DMS79 treated with DMSO at 0.1 percent for 48 hours (cell line): ENCODE results near the gene KIFBP.

Experiments used
- DNase-seq: peaks from one replicate; lab custom pipeline; 2025; lab: John Stamatoyannopoulos, UW

KIFBP gene

DNA sequence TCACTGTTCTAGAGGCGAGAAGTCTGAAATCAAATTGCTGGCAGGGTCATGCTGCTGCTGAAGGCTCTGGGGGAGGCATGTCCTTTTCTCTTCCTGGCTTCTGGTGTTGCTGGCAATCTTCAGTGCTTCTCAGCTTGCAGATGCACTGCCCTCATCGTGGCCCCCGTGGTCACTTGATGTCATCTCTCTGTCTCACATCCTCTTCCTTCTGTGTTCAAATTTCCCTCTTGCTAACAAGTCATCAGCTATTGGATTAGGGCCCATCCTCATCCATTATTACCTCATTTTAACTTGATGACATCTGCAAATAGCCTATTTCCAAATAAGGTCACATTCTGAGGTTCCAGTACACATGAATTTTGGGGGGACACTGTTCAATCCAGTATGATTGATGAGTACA lies 62.7 kb downstream of the KIFBP start:
- no peak for DNase-seq

DNA sequence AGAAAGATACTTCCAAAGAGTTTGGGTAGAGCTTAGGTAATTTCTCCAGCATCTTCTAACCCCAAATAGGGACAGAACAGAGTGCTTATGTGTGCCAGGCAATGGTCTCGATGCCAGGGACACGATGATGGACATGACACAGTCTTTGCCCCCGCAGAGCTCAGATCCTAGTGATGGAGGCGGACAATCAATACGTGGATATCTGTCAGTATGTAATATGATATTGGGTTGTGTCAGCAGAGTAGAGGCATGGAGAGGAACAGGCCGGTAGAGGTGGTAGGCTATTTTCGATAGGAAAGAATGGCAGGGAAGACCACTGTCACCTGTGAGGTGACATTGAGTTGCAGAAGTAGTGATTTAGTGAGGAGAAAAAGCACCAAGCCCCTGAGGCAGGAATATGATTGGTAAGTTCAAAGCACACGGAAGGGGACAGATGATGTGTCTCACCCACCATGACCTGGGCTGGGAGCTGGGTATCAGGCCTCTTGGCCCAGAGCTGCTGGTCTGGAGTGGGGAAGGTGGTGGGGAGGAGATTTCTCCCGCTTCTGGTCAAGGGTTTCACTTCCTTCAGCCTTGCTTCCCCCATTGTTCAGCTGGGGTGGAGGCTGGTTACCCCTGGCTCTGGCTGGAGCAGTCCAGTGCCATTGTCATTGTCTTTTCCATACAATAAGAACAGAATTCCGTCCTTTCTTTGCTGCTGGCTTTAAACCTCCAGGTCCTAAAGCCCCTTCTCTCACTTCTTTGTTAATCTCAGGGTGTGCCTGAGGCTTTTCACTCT lies 63.3 kb downstream of the KIFBP start:
- DNase-seq: no peak

DNA sequence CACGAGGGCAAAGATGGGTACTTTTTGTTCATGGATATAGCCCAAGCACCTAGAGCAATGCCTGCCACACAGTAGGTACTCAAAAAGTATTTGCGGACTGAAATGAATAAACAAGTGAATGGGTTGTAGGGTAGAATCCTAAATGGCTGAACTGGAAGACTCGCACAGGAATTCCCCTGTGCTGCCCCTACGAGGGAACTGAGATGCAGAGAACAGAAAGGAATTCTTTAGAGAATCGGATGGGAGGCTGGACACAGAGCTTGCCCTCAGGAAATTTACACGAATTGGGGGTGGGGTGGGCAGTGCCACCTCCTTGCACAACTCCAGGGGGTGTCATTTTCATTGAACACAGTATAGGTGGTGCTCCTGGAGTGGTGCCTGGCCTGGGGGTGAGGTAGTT lies 64.1 kb downstream of the KIFBP start:
- DNase-seq: no peak

DNA sequence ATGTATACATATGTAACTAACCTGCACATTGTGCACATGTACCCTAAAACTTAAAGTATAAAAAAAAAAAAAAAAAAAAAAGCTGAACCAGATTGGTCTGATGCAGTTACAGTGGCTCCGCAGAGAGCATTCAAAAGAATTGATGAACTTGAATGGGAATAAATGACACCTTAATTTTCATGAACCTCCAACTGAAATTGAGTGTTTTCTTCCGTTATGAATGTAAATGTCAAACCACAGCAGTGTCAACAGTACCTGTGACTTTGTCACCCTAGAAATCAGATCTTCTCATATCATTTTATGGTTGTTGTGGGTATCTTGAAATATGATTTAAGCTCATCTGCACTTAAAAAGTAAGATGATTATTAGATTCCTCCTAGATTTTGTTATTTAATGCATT lies 66.6 kb downstream of the KIFBP start:
- DNase-seq: no peak

DNA sequence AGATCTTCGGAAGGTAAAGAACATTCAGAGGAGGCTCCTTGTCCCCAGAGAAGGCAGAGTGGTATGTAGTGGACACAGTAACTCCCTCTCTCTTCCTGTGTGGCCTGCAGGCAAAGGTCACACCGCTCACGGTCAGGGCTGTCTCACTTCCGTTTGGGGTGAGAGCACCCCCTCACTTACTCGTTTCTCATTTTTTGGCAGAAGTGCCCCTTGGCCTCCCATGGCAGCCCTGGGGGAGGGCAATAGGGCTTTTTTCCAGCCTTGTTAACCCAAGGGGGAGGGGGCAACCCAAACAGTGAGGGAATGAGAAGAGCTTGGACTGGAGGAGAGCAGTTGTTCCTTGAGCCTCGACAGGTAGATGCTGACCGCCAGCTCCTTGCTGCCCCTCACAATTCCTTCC lies 67.5 kb downstream of the KIFBP start:
- DNase-seq: no peak

DNA sequence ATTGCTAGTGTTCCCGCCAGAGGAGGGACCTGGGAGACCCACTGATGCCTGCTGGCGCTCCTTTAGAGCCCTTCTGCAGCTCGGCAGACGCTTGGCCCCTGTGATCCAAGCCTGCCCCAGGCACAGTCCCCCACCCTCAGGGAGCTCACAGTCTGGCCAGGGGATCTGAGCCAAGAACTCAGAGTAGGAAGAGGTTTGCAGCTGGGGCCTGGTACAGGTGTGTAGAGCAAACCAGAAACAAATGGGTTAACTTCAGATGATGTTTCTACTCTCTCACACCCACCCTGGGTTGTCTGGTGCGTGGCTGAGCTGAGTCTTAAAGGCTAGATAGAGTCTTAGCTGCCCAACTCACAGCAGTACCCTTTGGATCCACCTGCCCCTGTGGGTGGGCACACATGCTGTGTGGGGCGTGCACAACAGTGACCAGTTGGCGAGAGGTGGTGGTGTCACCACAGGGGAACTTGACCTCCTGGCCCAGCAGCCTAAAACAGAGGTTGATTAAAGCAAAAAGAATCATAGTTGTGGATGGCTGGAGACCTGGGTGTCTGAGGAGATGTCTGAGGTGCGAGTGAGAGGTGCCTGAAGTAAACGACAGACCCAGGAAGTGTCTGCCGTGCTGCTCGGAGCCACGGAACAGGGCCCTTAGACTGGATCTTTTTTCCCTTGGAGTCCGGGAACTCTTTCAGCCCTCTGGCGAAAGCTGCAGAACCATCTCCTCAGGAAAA lies 68.1 kb downstream of the KIFBP start:
- DNase-seq: no peak

DNA sequence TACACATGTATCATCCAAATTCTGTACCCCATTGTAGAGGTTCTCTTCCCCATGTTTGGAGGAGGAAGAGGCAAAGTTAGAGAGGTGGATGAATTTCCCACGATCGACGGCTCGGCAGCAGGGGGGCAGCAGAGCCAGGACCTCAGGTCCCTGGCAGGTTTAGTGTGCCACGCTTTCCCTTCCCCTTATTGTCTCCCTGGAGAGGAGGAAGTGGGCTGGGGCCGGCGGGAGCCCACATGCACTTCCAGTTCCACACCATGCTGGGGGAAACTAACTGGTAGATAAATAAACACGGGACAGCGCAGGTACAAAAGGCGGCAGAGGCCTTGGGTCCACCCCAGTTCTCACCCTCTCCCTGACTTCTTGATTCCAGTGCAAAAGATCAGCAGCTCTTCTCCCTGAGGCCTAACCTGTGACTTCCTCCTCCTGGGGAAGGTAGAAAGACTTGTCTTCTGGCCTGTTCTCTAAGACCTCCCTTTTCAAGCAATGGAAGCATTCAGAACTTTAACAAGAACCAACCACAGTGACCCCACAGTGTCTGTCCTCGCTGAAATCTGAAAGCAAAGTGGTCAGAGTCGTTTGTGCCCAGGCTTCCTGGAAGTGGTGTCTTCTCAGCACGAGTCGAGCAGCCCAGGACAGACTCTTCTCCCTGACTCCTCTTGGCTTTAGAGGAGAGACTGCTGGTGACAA lies 68.8 kb downstream of the KIFBP start:
- DNase-seq: no peak

DNA sequence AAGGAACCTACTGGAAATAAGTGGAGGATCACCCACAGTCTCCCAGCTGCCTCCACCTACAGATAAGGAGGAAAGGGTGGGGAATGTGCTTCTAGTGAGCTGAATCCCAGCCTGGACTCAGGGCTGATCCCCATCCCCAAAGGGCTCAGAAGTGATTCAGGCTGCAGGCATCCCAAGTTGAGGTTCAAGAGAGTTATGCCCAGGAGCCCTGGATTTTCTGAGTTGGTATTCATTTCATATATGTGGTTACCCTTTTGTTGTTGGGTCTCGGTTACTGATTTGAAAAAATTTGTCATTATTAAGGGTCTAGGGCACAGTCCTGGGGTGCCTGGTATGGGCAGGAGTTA lies 69.3 kb downstream of the KIFBP start:
- no peak for DNase-seq

DNA sequence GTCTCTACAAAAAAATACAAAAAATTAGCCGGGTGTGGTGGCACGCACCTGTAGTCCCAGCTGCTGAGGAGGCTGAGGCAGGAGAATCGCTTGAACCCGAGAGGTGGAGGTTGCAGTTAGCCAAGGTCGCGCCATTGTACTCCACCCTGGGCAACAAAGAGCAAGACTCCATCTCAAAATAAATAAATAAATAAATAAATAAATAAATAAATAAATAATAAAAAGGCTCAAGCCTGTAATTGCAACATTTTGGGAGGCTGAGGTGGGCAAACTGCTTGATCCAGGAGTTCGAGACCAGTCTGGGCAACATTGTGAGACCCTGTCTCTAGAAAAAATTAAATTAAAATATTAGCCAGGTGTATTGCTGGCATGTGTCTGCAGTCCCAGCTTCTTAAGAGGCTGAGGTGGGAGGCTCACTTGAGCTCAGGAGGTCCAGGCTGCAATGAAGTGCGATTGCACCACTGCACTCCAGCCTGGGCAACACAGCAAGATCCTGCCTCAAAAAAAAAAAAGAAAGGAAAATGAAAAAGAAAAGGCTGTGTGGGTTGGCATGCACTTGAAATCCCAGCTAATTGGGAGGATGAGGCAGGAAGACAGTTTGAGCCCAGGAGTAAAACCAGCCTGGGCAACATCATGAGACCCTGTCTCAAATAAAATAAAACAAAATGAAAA lies 71.7 kb downstream of the KIFBP start:
- no peak for DNase-seq

DNA sequence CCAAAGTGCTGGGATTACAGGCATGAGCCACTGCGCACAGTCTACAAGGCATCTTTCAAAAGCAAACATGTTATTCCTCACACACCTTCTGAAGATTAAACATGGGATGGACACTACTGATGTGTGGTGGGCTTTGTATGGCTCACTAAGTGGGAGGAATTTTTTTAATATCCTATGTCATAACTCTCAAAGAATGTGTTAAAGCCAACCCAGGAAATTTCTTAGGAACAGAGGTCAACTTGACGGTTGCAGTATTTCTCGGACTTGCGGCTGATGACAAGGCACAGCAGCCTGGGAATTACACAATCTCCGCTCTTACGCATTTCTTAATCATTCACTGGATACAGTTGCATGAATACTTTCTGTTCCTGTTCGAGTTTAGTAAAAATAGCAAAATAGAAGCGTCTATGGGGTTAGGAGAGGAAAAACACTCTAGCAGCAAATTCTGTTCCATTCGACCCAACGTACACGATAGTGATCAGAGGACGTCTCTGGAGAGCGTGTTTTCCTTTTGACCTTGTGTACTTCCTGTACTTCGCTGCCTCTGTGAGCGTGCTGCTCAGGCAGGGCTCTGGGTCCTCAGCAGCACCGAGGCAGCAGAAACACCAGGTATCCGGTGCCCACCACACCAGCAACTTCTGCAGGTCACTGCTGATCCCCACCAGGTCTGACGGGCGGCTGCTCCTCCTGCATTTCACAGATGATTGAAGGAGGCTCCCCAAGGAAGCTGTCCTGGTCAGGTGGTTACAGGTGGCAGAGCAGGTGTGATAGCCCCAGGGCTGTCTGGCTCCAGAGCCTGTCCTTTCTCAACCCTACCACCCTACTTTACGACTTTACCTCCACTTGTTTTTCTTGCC lies 72.9 kb downstream of the KIFBP start:
- peak; percentile 15 for DNase-seq

DNA sequence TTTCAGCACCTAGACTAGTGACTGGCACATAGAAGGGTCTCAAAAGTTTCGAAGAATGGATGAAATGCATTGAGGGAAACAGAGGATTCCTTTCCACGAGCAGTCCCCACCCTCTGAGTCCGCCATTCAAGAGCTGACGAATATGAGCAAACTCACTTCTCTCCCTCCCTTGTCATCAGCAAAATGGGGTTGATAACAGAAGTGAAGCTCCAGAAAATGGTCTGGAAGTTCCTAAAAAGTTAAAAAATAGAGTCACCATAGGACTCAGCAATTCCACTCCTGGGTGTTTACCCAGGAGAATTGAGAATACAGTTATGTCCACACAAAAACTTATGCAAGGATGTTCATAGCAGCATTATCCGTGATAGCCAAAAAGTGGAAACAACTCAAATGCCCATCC lies 74.3 kb downstream of the KIFBP start:
- no peak for DNase-seq

DNA sequence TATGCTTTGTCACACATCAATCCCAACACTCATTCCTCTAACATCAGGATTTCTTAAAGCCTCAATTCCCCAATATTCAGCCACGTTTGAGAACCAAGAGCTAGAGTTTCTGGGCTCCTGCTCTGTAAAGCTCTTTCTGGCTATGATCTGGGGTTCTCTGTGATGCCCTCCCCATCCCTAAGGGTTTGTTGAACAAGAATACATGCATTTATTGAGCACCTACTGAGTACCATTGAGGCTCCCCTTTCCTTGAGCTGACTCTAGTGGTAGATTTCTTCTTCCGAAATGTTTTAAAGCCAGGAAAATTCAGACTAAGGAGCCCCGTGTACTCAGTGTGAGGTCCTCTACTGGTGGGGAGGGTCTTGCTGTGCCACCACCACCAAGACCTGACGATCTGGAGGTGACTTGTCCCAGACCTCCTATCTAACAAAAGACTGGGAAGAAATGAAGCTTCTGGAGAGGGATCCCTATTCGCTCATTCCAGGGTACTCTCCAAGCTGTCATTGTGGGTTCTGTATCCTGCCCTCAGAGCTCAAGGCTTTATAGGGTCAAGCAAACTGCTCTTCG lies 76.2 kb downstream of the KIFBP start:
- no peak for DNase-seq

DNA sequence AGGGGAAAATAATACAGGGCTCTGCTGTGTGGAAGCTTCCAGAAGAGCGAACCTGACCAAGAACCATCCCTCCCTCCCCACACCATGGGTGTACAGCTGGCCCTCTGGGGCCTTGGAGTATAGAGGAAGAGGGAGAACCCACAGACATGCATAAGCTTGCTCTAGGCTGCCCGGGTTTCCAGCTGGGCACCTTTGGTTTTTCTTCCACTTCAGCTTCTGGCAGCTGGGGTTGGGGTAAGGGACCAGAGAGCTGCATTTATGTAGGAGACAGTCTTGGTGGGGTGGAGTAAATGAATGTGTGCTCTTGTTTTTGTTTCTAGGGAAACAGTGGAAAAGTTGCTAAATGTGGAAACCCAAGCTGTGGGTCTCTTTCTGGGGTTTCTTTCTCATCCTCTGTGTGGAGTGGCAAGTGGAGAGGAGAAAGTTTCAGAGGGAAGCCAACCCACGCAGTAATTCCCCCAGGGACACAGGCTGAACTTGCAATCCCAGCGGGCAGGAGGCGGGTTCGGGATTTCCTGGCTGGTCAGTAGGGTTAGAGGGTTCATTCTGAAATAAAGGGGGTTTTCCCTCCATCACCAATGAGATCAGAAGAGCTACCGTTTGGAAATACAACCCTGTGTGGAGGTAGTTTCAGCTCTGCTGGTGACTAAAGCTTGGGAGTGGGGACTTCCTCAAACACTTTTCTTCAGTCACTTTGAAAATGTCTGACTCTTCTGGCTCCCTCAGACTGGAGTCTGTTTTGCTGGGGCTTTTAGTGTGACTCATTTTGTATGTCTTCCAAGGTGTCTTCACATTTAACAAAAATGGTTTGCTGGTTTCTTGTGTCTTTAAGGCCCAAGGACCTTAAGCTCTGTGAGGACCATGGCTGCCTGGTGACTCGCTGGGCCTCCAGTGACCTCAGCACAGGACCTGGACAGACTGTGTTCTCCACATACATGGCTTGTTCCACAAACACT lies 77.1 kb downstream of the KIFBP start:
- DNase-seq: no peak
